Smooth muscle cell (in vitro differentiated cells): ENCODE results near the gene DQX1. TPM values are rescaled to one million over a fixed set of nuclear protein-coding genes. Genes with fewer than 3 reads are reported as not detected.

Experiments
- DNase-seq: peaks from one replicate; lab custom pipeline; 2025; ENCODE audit not compliant: unreplicated experiment; lab: John Stamatoyannopoulos, UW
- H2AFZ ChIP-seq: fragments of 200-600 bp; sonication (generic); 2 replicates; pipeline ENCODE4 v1.6.0; 2016; ENCODE audit warnings: antibody characterized with exemption, low read depth, mild to moderate bottlenecking
- H3F3A ChIP-seq: fragments of 200-600 bp; sonication (generic); 2 replicates; pipeline ENCODE4 v1.6.0; 2017; ENCODE audit warnings: antibody characterized with exemption, low read depth
- H3K27ac ChIP-seq: fragments of 200-600 bp; sonication (generic); 2 replicates; pipeline ENCODE4 v1.5.1; 2016; ENCODE audit warnings: low read depth, mild to moderate bottlenecking
- H3K27me3 ChIP-seq: fragments of 200-600 bp; sonication (generic); 2 replicates; pipeline ENCODE4 v1.6.1; 2016; ENCODE audit warnings: low read depth, mild to moderate bottlenecking
- H3K36me3 ChIP-seq: fragments of 200-600 bp; sonication (generic); 2 replicates; pipeline ENCODE4 v1.5.1; 2016; ENCODE audit warnings: low read depth
- H3K4me1 ChIP-seq: fragments of 200-600 bp; sonication (generic); 2 replicates; pipeline ENCODE4 v1.5.1; 2016; ENCODE audit warnings: low read depth
- H3K4me2 ChIP-seq: fragments of 200-600 bp; sonication (generic); 2 replicates; pipeline ENCODE4 v1.6.0; 2016; ENCODE audit warnings: mild to moderate bottlenecking
- H3K4me3 ChIP-seq: fragments of 200-600 bp; sonication (generic); 2 replicates; pipeline ENCODE4 v1.5.1; 2016; ENCODE audit warnings: mild to moderate bottlenecking
- H3K79me2 ChIP-seq: fragments of 200-600 bp; sonication (generic); 2 replicates; pipeline ENCODE4 v1.6.0; 2016; ENCODE audit warnings: low read depth, mild to moderate bottlenecking
- H3K9ac ChIP-seq: fragments of 200-600 bp; sonication (generic); 2 replicates; pipeline ENCODE4 v1.6.0; 2016; ENCODE audit warnings: low read depth
- H3K9me3 ChIP-seq: fragments of 200-600 bp; sonication (generic); replicated peaks from 2 replicates; pipeline ENCODE4 v1.5.1; 2016; ENCODE audit warnings: low read depth
- H4K20me1 ChIP-seq: fragments of 200-600 bp; sonication (generic); 2 replicates; pipeline ENCODE4 v1.6.0; 2016; ENCODE audit warnings: low read depth
- CTCF ChIP-seq: fragments of 200-600 bp; sonication (generic); IDR thresholded peaks from 2 replicates; pipeline ENCODE4 v1.5.1; 2017; ENCODE audit warnings: borderline replicate concordance, mild to moderate bottlenecking, antibody characterized with exemption; ENCODE audit not compliant: insufficient read depth, poor library complexity, severe bottlenecking
- WGBS: methylation state at CpG from one replicate; pipeline ENCODE4 v1.1.7; 2016; ENCODE audit warnings: low lambda C conversion rate; 5-methylcytosine and 5-hydroxymethylcytosine counted together
- polyA plus RNA-seq: library from polyadenylated mRNA; unstranded; fragments of >200 nt; fragmentation: Nextera tagmentation; extraction: Ambion mirVana; gene quantifications from 2 replicates; pipeline ENCODE4 v1.2.1, GENCODE V29; 2016
- total RNA-seq: library from RNA; depleted of rRNA; stranded (reverse); fragments of >200 nt; gene quantifications from 2 replicates; pipeline ENCODE4 v1.2.3, GENCODE V29; 2014

DQX1 gene
- total and polyA plus RNA-seq, 2 experiments from 2014 or later = 0.27 TPM; not detected in 1

GRCh38 chr2:74497777-74498499, 28.1 kb downstream of the DQX1 start:
- H3K27ac ChIP-seq = no peak overlapping the region
- H3F3A ChIP-seq = peaks cover 5% of the 10 kb centered on the region
- H3K9ac ChIP-seq = no peak overlapping the region
- H4K20me1 ChIP-seq = no peaks in the 10 kb centered on the region
- TF ChIP-seq CTCF = no peak
- H3K4me2 ChIP-seq = peak overlapping the region; percentile 88
- H3K4me1 ChIP-seq = peaks cover 27% of the 10 kb centered on the region
- H3K36me3 ChIP-seq = no peaks in the 10 kb centered on the region
- no peak overlapping the region for H2AFZ ChIP-seq
- DNase-seq = no peak
- H3K79me2 ChIP-seq = no peaks in the 10 kb centered on the region
- WGBS = 2% methylated on average over 61 of the region's 61 CpGs
- H3K9me3 ChIP-seq = no peaks in the 10 kb centered on the region
- peaks cover 49% of the 10 kb centered on the region for H3K27me3 ChIP-seq
- H3K4me3 ChIP-seq = peak overlapping the region; percentile 46

GRCh38 chr2:74496997-74497776, 28.8 kb downstream of the DQX1 start:
- 66% methylated on average over 19 of the region's 19 CpGs for WGBS
- TF ChIP-seq CTCF = no peak
- Histone ChIP-seq H2AFZ (no peak overlapping the region), H4K20me1 (no peaks in the 10 kb centered on the region), H3K36me3 (no peaks in the 10 kb centered on the region), H3K27ac (no peak overlapping the region), H3K79me2 (no peaks in the 10 kb centered on the region), H3K4me2 (peak overlapping the region; percentile 88), H3K27me3 (peaks cover 49% of the 10 kb centered on the region), H3K9ac (no peak overlapping the region), H3K9me3 (no peaks in the 10 kb centered on the region), H3F3A (peaks cover 5% of the 10 kb centered on the region), H3K4me1 (peaks cover 25% of the 10 kb centered on the region), H3K4me3 (peak overlapping the region; percentile 46)
- no peak for DNase-seq

GRCh38 chr2:74495440-74495839, 30.6 kb downstream of the DQX1 start:
- Histone ChIP-seq H4K20me1 (no peaks in the 10 kb centered on the region), H2AFZ (no peak overlapping the region), H3K36me3 (no peaks in the 10 kb centered on the region), H3K9ac (no peak overlapping the region), H3F3A (peaks cover 5% of the 10 kb centered on the region), H3K9me3 (no peaks in the 10 kb centered on the region), H3K4me1 (peaks cover 20% of the 10 kb centered on the region), H3K4me3 (no peak overlapping the region), H3K27me3 (peaks cover 37% of the 10 kb centered on the region), H3K4me2 (no peak overlapping the region), H3K27ac (no peak overlapping the region), H3K79me2 (no peaks in the 10 kb centered on the region)
- 96% methylated on average over 1 of the region's 1 CpG for WGBS
- no peak for DNase-seq
- TF ChIP-seq CTCF = no peak
